ENCODE data around the gene MAP3K10. TPM values are rescaled to one million over a fixed set of nuclear protein-coding genes. Genes with fewer than 3 reads are reported as not detected.

Gene MAP3K10
- total RNA-seq, 1 experiment from 2014 or later = 11.2 TPM

DNA sequence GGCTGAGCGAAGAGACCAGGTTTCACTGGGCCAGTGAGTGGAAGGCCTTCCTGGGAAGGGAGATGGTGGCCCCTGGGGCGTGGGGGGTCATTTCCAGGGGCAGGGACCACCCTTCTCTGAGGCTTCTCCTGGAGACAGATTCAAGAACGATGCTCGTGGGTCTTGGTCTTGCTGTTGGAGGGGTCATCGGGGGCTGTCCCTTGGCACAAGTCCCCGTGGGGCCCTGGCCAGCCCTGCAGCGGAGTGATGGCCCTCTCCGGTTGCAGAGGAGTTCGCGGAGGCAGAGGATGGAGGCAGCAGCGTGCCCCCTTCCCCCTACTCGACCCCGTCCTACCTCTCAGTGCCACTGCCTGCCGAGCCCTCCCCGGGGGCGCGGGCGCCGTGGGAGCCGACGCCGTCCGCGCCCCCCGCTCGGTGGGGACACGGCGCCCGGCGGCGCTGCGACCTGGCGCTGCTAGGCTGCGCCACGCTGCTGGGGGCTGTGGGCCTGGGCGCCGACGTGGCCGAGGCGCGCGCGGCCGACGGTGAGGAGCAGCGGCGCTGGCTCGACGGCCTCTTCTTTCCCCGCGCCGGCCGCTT lies 22.1 kb downstream of the MAP3K10 start:
- TF ChIP-seq EZH2phosphoT487 (IDR thresholded peaks at IDR 0.05; ENCODE audit: borderline replicate concordance, low read length) (no peak), EZH2 (IDR thresholded peaks at IDR 0.05; ENCODE audit: low read length, unreplicated experiment) (no peak)
- TF ChIP-seq, protein P1, sequence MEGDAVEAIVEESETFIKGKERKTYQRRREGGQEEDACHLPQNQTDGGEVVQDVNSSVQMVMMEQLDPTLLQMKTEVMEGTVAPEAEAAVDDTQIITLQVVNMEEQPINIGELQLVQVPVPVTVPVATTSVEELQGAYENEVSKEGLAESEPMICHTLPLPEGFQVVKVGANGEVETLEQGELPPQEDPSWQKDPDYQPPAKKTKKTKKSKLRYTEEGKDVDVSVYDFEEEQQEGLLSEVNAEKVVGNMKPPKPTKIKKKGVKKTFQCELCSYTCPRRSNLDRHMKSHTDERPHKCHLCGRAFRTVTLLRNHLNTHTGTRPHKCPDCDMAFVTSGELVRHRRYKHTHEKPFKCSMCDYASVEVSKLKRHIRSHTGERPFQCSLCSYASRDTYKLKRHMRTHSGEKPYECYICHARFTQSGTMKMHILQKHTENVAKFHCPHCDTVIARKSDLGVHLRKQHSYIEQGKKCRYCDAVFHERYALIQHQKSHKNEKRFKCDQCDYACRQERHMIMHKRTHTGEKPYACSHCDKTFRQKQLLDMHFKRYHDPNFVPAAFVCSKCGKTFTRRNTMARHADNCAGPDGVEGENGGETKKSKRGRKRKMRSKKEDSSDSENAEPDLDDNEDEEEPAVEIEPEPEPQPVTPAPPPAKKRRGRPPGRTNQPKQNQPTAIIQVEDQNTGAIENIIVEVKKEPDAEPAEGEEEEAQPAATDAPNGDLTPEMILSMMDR (conservative IDR thresholded peaks at IDR 0.05; ENCODE audit: low read depth, low read length) = no peak
- Histone ChIP-seq H3F3A (ENCODE audit: low read length, unreplicated experiment) (no peaks in the 10 kb centered on the region), H3K4me2 (ENCODE audit: low read length) (no peak overlapping the region), H3K27ac (ENCODE audit: low read length) (no peak overlapping the region), H3K9me2 (replicated peaks; ENCODE audit: low read length) (no peaks in the 10 kb centered on the region), H3K36me3 (ENCODE audit: low read depth, low read length) (no peaks in the 10 kb centered on the region), H3K27me3 (ENCODE audit: low read length) (no peaks in the 10 kb centered on the region), H3K9ac (ENCODE audit: low read length) (no peak overlapping the region), H3K9me3 (ENCODE audit: low read length) (no peaks in the 10 kb centered on the region), H3K4me3 (ENCODE audit: low read length) (no peak overlapping the region), H3K79me2 (ENCODE audit: low read length) (no peaks in the 10 kb centered on the region), H4K20me1 (ENCODE audit: low read length) (no peaks in the 10 kb centered on the region), H2AFZ (ENCODE audit: low read length) (no peak overlapping the region), H3K4me1 (ENCODE audit: insufficient read depth, low read length) (peaks cover 12% of the 10 kb centered on the region; the same call in 1 of the 2 replicates)
- BruUV-seq (replicated peaks) = no TSS peak
- ChIA-PET CTCF (no interaction called here), POLR2A (ENCODE audit: unreplicated experiment) (no interaction called here)
- intact Hi-C loops (cut with micrococcal nuclease) = no loop called here
- DNase-seq (no peak), ATAC-seq (no peak)

DNA sequence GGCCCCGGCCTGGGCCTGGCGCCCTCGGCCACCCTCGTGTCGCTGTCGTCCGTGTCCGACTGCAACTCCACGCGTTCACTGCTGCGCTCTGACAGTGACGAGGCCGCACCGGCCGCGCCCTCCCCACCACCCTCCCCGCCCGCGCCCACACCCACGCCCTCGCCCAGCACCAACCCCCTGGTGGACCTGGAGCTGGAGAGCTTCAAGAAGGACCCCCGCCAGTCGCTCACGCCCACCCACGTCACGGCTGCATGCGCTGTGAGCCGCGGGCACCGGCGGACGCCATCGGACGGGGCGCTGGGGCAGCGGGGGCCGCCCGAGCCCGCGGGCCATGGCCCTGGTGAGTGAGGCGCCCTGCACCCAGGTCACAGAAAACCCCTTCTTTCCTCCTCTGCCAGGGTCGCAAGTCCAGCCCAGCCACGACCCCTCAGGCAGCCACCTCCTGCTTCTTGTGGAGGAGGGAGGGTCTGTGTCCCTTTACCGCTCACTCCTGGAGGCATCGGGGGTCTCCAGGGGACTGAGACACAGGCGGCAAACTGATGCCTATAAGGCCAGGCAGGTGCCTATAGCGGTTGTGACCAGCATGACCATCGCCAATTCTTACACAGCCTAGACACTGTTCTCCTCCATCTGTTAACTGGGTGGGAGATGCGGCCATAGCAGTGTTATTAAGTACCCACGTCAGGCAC lies 22.8 kb downstream of the MAP3K10 start:
- ATAC-seq = no peak
- intact Hi-C loops (cut with micrococcal nuclease) = no loop called here
- ChIA-PET CTCF (no interaction called here), POLR2A (ENCODE audit: unreplicated experiment) (no interaction called here)
- Histone ChIP-seq H2AFZ (ENCODE audit: low read length) (no peak overlapping the region), H3K4me2 (ENCODE audit: low read length) (no peak overlapping the region), H4K20me1 (ENCODE audit: low read length) (no peaks in the 10 kb centered on the region), H3K4me1 (ENCODE audit: insufficient read depth, low read length) (peaks cover 12% of the 10 kb centered on the region; the same call in 1 of the 2 replicates), H3K4me3 (ENCODE audit: low read length) (no peak overlapping the region), H3K79me2 (ENCODE audit: low read length) (no peaks in the 10 kb centered on the region), H3K27me3 (ENCODE audit: low read length) (no peaks in the 10 kb centered on the region), H3F3A (ENCODE audit: low read length, unreplicated experiment) (no peaks in the 10 kb centered on the region), H3K36me3 (ENCODE audit: low read depth, low read length) (no peaks in the 10 kb centered on the region), H3K9me3 (ENCODE audit: low read length) (no peaks in the 10 kb centered on the region), H3K9me2 (replicated peaks; ENCODE audit: low read length) (no peaks in the 10 kb centered on the region), H3K9ac (ENCODE audit: low read length) (no peak overlapping the region), H3K27ac (ENCODE audit: low read length) (no peak overlapping the region)
- DNase-seq = no peak
- TF ChIP-seq, protein P1 (conservative IDR thresholded peaks at IDR 0.05; ENCODE audit: low read depth, low read length) = no peak
- no peak for TF ChIP-seq EZH2phosphoT487 (IDR thresholded peaks at IDR 0.05; ENCODE audit: borderline replicate concordance, low read length)
- no peak for TF ChIP-seq EZH2 (IDR thresholded peaks at IDR 0.05; ENCODE audit: low read length, unreplicated experiment)
- no TSS peak for BruUV-seq (replicated peaks)

DNA sequence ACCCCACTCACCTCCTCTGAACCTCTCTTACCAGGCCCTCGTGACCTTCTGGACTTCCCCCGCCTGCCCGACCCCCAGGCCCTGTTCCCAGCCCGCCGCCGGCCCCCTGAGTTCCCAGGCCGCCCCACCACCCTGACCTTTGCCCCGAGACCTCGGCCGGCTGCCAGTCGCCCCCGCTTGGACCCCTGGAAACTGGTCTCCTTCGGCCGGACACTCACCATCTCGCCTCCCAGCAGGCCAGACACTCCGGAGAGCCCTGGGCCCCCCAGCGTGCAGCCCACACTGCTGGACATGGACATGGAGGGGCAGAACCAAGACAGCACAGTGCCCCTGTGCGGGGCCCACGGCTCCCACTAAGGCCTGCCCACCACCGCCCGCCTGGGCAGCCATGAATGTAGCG lies 23.7 kb downstream of the MAP3K10 start:
- TF ChIP-seq EZH2phosphoT487 (IDR thresholded peaks at IDR 0.05; ENCODE audit: borderline replicate concordance, low read length) (no peak), EZH2 (IDR thresholded peaks at IDR 0.05; ENCODE audit: low read length, unreplicated experiment) (no peak)
- TF ChIP-seq, protein P1 (conservative IDR thresholded peaks at IDR 0.05; ENCODE audit: low read depth, low read length) = no peak
- intact Hi-C loops (cut with micrococcal nuclease) = no loop called here
- H3K9ac ChIP-seq (ENCODE audit: low read length) = no peak overlapping the region
- POLR2A ChIA-PET (ENCODE audit: unreplicated experiment) = no interaction called here
- CTCF ChIA-PET = no interaction called here
- BruUV-seq (replicated peaks) = no TSS peak
- no peaks in the 10 kb centered on the region for H3K9me2 ChIP-seq (replicated peaks; ENCODE audit: low read length)
- peaks cover 18% of the 10 kb centered on the region for H3K4me1 ChIP-seq (ENCODE audit: insufficient read depth, low read length)
- ATAC-seq = no peak
- no peaks in the 10 kb centered on the region for H3K79me2 ChIP-seq (ENCODE audit: low read length)
- H3K36me3 ChIP-seq (ENCODE audit: low read depth, low read length) = no peaks in the 10 kb centered on the region
- no peak overlapping the region for H3K4me3 ChIP-seq (ENCODE audit: low read length)
- no peak for DNase-seq
- no peak overlapping the region for H3K4me2 ChIP-seq (ENCODE audit: low read length)
- H2AFZ ChIP-seq (ENCODE audit: low read length) = no peak overlapping the region
- no peaks in the 10 kb centered on the region for H3K27me3 ChIP-seq (ENCODE audit: low read length)
- no peaks in the 10 kb centered on the region for H3F3A ChIP-seq (ENCODE audit: low read length, unreplicated experiment)
- H3K27ac ChIP-seq (ENCODE audit: low read length) = no peak overlapping the region
- H4K20me1 ChIP-seq (ENCODE audit: low read length) = no peaks in the 10 kb centered on the region
- no peaks in the 10 kb centered on the region for H3K9me3 ChIP-seq (ENCODE audit: low read length)
